Astrocyte of the hippocampus (primary cell): ENCODE results near the gene OR4Q3.
"Not testable (repeated sequence)": the region's sequence is repeated elsewhere in the genome, so short reads cannot be mapped to it uniquely, and the experiment has no call there.

Source experiments
- DNase-seq: peaks from one replicate; pipeline ENCODE4 v3.0.0; 2011; ENCODE audit warnings: low read depth, low spot score

Gene OR4Q3

DNA sequence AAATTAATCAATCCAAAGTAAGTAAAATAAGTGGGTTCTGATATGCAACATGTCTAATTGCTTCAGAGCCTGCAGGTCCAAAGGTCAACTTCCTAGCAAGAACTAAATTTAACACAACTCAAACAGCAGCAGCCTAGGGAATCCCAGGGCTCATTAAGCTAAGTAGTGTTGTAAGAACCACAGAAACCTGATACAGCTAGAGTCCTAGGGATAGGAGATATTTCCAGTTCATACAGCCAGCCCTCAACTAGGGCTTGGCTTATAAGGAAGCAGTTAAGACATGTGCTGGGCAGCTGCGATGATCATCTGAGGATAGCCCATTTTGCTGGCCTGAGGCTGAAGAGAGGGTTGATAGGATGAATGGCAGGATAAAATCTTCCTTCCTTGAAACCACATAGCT lies at the start of gene OR4Q3:
Gene OR4Q3, plus strand, starts transcription at position 316 of the 400 bp plus-strand sequence.
- no peak for DNase-seq

DNA sequence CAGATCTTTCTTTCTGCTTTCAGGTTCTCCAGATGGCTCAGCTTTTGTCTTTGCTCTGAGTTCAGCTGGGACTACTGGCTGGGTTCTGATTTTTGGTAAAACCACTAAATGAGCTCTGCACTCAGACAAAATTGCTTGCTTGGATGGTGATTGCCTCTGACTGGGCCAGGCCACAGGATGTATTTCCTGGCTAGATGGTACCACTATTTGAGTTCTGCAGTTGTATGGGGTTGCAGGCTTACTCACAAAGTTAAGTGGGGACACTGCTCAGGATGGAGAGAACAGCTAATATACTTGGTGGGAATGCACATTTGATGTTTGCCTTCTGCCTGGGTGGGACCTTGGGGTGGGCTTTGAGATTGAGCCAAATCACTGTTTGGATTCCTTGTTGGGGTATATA lies 14.0 kb upstream of the OR4Q3 start:
- DNase-seq = no peak

DNA sequence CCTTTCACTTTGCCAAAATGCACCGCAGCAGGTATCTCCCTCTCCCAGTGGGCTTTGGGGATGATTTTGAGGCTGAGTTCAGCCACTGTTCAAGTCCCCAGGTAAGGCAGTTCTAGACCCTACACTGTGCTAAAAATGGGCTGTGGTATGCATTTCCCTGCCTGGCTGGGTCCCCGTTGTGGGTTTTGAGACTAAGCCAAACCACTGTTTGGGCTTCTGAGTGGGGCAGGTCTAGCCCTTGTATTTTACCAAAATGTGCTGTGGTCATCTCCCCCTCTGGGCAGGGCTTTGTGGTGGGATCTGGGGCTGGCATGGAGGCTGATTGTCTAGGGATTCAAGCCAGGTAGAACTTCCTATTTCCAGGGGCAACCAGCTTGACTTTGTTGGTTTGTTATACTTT lies 13.6 kb upstream of the OR4Q3 start:
- DNase-seq = no peak

DNA sequence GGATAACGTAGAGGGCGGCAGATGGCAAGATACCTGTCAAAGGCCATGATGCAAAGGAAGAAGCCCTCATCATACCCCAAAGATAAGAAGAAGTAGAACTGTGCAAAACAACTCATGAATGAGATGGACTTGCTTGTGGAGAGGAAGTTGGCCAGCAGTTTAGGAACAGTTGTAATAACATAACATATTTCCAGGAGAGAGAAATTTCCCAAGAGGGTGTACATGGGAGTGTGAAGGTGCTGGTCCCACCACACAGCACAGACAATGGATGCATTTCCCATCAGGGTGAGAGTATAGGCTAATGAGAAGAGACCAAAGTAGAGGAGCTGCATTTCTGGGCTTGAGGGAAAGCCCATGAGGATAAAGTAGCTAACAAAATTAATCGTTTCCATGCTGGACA lies 9.5 kb upstream of the OR4Q3 start:
- not testable (repeated sequence) for DNase-seq

DNA sequence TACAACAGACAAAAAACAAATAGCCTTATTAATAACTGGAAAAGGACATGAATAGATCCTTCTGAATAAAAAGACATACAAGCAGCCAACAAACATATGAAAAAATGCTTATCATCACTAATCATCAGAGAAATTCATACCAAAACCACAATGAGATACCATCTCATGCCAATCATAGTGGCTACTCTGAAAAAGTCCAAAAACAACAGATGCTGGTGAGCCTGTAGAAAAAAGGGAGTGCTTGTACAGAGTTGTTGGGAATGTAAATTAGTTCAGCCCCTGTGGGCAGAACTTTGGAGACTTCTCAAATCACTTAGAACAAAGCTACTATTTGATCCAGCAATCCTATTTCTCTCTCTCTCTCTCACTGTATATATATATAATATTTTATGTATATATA lies 8.9 kb downstream of the OR4Q3 start:
- DNase-seq = not testable (repeated sequence)

DNA sequence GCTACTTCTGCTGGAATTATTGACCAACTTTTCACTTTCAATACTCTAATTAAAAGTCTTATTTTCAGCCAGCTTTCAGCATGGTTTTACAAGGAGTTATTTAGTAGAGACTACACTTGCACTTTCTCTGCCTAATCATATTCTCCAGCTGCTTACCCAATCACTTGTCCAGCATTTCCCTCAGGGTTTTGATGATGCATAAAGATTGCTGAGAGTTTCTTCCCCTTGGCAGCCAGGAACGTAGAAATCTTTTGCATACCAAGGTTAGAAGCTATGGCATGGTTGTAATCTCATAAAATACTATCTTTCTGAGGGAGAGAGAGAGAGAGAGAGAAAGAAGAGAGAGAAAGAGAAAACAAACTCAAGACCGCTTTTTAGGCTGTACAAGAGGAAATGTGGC lies 10.8 kb downstream of the OR4Q3 start:
- no peak for DNase-seq

DNA sequence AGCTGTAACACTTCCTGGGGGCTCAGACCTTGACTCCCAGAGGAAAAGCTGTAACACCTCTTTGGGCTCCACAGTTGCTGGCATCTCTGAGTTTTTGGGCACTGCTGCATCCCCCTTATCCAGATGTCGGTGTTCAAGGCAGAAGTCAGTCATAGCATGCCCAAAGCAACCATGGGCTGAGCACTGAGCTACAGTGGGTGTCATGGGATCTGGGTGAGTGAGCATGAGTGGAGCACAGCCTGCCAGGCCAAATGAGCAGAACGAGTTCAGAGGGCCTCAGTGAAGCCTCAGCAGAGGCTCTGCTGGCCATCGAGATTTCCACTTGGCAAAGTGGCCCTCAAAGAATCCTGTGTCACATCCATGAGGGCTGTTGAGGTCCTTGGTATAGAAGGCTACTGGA lies 28.1 kb downstream of the OR4Q3 start:
- DNase-seq = not testable (repeated sequence)

DNA sequence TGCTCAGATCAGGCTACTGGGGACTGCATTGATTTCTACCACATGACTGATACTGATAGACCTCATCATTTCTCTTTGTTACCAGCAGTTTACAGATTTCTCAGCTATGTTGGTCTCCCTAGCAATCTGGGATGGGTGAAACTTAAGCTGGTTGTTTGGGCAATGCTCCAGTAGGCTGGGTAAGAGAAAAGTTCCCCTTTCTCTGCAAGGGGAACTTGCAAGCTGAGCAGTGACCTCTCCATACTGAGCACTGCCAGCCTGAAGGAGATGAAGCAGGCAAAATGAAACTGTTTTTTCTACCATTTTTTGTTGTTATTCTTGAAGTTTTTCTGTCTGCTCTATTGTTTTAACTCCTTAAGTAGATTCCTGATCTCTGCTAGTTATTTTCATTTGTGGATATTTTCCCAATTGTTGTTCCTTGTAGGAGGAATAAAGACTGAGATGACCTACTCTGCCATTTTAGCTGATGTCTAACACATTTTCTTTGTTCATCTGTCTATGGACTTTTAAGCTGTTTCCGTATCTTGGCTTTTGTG lies 28.6 kb downstream of the OR4Q3 start:
- no peak for DNase-seq

DNA sequence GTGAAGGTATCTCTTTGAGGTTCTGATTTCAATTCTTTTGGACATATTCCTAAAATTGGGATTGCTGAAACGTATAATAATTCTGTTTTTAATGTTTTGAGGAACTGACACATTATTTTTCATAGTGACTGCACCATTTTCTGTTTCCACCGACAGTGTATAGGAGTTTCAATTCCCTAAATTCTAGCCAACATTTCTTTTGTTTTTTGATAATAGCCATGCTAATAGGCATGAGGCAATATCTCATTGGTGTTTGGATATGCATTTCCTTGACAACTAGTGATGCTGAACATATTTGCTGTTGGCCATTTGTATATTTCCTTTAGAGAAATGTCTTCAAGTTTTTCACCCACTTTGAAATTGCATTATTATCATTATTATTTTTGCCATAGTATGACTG lies 29.1 kb downstream of the OR4Q3 start:
- DNase-seq = not testable (repeated sequence)

DNA sequence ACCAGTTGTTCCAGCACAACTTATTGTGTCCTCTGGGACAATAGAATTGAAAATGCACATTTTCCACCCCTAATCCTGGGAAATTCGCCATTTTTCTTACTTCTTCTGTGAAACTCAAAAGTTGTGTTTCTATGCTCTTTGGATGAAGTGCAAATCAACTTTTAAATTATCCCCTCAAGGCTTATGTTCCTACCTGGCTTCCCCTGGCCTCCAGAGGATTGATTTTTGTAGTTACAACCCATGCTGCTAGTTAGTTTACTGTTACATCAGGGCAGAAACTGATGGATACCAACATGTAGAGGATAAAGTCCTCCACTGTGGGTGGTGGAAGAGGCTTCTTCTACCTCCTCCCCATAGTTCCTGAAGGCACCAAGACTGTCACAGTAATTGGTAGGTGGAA lies 29.8 kb downstream of the OR4Q3 start, which contains the start of gene OR4M1:
Gene OR4M1, plus strand, starts transcription at position 301 of the 400 bp plus-strand sequence. CDS start 6,819 bp downstream, outside the sequence.
- DNase-seq = not testable (repeated sequence)

DNA sequence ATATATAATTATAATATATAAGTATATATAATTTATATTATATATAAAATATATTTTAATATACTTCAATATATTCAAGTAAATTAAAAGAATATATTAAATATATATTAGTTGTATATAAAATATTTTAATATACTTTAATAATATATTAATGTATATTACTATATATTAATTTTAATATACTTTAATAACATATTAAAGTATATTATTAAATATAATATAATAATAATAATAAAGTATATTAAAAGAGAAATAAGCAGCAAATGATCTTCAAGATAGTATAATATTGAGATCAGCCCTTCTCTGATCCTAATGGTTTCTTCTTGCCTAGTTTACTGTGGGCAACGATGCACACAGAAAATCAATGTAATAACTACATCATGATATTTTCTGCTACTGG lies 32.2 kb downstream of the OR4Q3 start:
- DNase-seq = no peak

DNA sequence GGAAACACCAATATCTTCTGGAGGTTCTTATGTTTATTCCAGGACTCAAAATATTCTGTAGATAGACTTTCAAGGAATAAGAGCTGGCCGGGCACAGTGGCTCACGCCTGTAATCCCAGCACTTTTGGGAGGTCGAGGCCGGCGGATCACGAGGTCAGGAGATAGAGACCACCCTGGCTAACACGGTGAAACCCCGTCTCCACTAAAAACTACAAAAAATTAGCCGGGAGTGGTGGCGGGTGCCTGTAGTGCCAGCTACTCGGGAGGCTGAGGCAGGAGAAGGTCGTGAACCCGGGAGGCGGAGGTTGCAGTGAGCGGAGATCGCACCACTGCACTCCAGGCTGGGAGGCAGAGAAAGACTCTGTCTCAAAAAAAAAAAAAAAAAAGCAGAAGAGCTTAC lies 42.5 kb downstream of the OR4Q3 start:
- not testable (repeated sequence) for DNase-seq

DNA sequence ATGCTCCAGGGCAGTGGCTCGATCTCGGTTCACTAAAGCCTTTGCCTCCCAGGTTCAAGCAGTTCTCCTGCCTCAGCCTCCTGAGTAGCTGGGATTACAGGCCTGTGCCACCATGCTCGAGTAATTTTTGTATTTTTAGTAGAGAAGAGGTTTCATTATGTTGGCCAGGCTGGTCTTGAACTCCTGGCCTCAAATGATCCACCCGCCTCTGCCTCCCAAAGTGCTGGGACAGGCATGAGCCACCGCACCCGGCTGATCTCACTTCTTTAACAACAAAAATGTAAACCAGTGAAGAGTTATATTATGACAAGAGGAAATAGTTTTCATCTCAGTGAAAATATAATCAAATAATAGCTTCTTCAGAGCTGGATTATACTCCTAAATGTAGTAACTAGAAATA lies 43.9 kb downstream of the OR4Q3 start:
- not testable (repeated sequence) for DNase-seq

DNA sequence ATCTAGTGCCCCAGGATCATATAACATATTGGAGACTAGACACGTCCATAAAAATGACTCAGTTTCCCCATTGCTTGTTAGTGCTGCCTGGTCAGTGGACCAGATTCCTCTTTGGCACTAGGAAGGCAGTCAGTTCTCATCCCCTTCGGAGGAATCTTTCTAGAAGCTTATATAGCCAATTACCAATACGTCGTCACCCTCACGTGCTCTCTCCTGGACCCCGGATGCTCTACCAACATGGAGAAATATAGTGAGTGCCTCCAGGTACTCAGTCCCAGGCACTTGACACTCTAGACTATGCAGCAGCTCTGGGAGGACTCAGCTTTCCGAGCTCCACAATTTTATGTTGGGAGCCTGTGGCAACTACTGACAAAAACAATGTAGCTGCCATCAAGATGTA lies 44.8 kb downstream of the OR4Q3 start:
- not testable (repeated sequence) for DNase-seq

DNA sequence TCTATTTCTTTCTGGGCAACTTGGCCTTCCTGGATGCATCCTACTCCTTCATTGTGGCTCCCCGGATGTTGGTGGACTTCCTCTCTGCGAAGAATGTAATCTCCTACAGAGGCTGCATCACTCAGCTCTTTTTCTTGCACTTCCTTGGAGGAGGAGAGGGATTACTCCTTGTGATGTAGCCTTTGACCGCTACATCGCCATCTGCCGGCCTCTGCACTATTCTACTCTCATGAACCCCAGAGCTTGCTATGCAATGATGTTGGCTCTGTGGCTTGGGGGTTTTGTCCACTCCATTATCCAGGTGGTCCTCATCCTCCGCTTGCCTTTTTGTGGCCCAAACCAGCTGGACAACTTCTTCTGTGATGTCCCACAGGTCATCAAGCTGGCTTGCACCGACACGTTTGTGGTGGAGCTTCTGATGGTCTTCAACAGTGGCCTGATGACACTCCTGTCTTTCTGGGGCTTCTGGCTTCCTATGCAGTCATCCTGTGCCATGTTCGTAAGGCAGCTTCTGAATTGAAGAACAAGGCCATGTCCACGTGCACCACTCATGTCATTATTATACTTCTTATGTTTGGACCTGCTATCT lies 53.2 kb downstream of the OR4Q3 start:
- DNase-seq = not testable (repeated sequence)
